CD4-positive, alpha-beta T cell (primary cell): ENCODE measurements around the gene TGM1. TPM values are rescaled to one million over a fixed set of nuclear protein-coding genes. Genes with fewer than 3 reads are reported as not detected.
A peak's percentile ranks its signal among the peaks of the same experiment; 100 is the strongest.

Source experiments
- ATAC-seq: fragments of 200-7000 bp; cut with Tn5 transposase; one replicate; pipeline ENCODE4 v1.10.0; 2022; ENCODE audit warnings: mild to moderate bottlenecking; ENCODE audit not compliant: poor library complexity
- CTCF ChIA-PET: fragments of 350-600 bp; sonication (Branson Sonifier 250); formaldehyde crosslinking; loops from one replicate; lab custom pipeline; 2021; ENCODE audit warnings: antibody characterized with exemption, inconsistent platforms; lab: Charles Lee
- POLR2A ChIA-PET: fragments of 350-600 bp; sonication (Branson Sonifier 250); formaldehyde crosslinking; loops from one replicate; lab custom pipeline; 2021; ENCODE audit warnings: antibody characterized with exemption, inconsistent platforms; lab: Charles Lee
- DNase-seq, 14 experiments: peaks; one replicate each; pipeline ENCODE4 v3.0.0-alpha.2; 2013 to 2020; ENCODE audit warnings: mixed read lengths in 2 of 14
- H3K27ac ChIP-seq, 2 donors: one replicate each; pipeline versions ENCODE4 v1.5.1 to v1.7.0; 2013; ENCODE audit warnings: low read length in 2 of 2, low read depth in 1 of 2, mild to moderate bottlenecking in 1 of 2
- H3K27me3 ChIP-seq, 2 experiments: 1 replicate in 1 of 2; 2 replicates in 1 of 2; pipeline versions ENCODE4 v1.6.1 to v1.7.0; 2013; ENCODE audit warnings: low read length in 2 of 2, control low read depth in 1 of 2, mild to moderate bottlenecking in 1 of 2, moderate library complexity in 1 of 2; ENCODE audit not compliant: insufficient read depth in 2 of 2, control insufficient read depth in 1 of 2
- H3K36me3 ChIP-seq: one replicate; pipeline ENCODE4 v1.6.1; 2013; ENCODE audit warnings: low read length, control low read depth; ENCODE audit not compliant: insufficient read depth
- H3K4me1 ChIP-seq: one replicate; pipeline ENCODE4 v1.6.1; 2013; ENCODE audit warnings: low read length, control low read depth; ENCODE audit not compliant: insufficient read depth
- H3K4me3 ChIP-seq: one replicate; pipeline ENCODE4 v1.5.1; 2013; ENCODE audit warnings: mild to moderate bottlenecking, low read length, moderate library complexity
- H3K9me3 ChIP-seq, 2 experiments: 1 replicate in 1 of 2; 2 replicates in 1 of 2; pipeline versions ENCODE4 v1.6.1 to v1.7.0; 2013; ENCODE audit warnings: low read length in 2 of 2, mild to moderate bottlenecking in 2 of 2, control low read depth in 1 of 2, moderate library complexity in 1 of 2; ENCODE audit not compliant: control insufficient read depth in 1 of 2, insufficient read depth in 1 of 2
- H3K27ac Mint-ChIP-seq: one replicate; pipeline ENCODE4 v1.8.0; 2020; ENCODE audit warnings: mixed read lengths
- H3K27me3 Mint-ChIP-seq: one replicate; pipeline ENCODE4 v1.8.0; 2021; ENCODE audit warnings: mixed read lengths
- H3K36me3 Mint-ChIP-seq: one replicate; pipeline ENCODE4 v1.8.0; 2021; ENCODE audit warnings: low read depth, mixed read lengths
- H3K4me1 Mint-ChIP-seq: one replicate; pipeline ENCODE4 v1.8.0; 2021; ENCODE audit warnings: low read depth, mixed read lengths
- H3K4me3 Mint-ChIP-seq: one replicate; pipeline ENCODE4 v1.8.0; 2020; ENCODE audit warnings: mild to moderate bottlenecking, mixed read lengths
- H3K9me3 Mint-ChIP-seq: one replicate; pipeline ENCODE4 v1.8.0; 2020; ENCODE audit warnings: mixed read lengths
- intact Hi-C, 2 experiments: fragments of 100-400 bp; cut with DNase I in 1 of 2; cut with micrococcal nuclease in 1 of 2; formaldehyde crosslinking; loops; one replicate each; pipeline versions ENCODE4 v1.15.1 to v1.9.0; 2023 to 2025; cut with DNase I, micrococcal nuclease
- total RNA-seq, 174 experiments: library from RNA in 2 of 174; stranded (reverse) in 2 of 174; gene quantifications; one replicate each; pipeline ENCODE4 v1.2.3 and lab custom pipeline; 2021 to 2026
- TF ChIP-seq, protein P1 (sequence below): fragments of 200-600 bp; IDR thresholded peaks from one replicate; pipeline ENCODE4 v1.8.0; 2022; ENCODE audit warnings: antibody characterized with exemption, mild to moderate bottlenecking

The TGM1 gene
- total RNA-seq, 2 experiments from 2014 or later: 3.5 to 3.9 TPM

DNA sequence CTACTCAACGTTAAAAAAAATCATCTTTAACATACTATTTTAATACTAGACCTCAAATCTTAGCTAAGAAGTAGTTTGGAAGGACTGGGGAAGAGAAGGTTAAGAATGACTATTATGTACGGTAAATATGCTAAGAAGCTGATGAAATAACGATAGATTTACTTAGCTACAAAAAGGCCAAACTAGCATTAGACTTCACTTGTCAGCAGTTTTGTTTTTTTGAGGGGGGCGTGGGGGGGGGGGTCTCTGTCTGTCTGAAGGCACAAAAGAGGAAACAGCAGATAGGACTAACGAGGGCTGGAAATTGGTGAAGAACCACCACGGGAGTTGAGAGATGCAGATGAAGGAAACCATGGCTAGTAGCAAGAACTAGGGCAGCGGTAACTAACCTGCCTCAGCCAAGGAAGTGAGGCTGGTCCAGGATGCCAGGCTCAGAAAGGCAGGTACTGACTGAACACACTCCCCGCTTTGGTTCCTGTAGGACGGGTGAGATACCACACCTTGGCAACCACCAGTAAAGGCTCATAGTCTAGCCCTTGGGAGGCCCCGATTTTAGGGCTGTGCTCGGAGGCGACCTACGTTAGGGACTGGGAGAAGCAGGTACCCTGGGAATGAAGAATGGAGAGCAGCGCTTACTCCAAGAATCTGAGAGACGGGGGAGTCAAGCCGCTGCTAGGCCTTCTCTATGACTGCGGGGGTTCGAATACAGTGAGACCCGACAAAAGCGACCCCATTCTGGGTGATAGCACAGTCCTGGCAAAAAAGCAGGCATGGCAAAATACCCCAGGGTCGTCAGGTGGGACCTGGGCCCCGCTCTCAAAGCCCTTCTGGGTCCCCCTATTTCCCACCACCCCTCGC, 31.5 kb downstream of the TGM1 start:
- ChIA-PET CTCF (interaction anchor here (0.7 to 1.5 kb wide), 3 partner anchors 11 to 123 kb away, joined by 3 to 6 read pairs (median 3); partner anchors contain the start of gene TINF2), POLR2A (interaction anchor here (0.8 to 2.6 kb wide), 5 partner anchors 11 to 96 kb away, joined by 4 to 40 read pairs (median 5); partner anchors contain the start of genes CHMP4A, MDP1, PSME1 and TINF2)
- peaks cover 29% of the 10 kb centered on the region for H3K4me1 ChIP-seq
- peak overlapping the region; percentile 98 for H3K4me3 ChIP-seq
- H3K27me3 Mint-ChIP-seq: no peaks in the 10 kb centered on the region
- peaks cover 66% of the 10 kb centered on the region for H3K4me1 Mint-ChIP-seq
- intact Hi-C loops: loop anchor here (1.0 to 5.0 kb wide), 10 partner anchors 11 to 211 kb away; partner anchors contain the start of genes PSME2 (in 2 of the 2), RABGGTA (in 2 of the 2), RNF31 (in 2 of the 2) and TINF2 (in 2 of the 2)
- H3K9me3 ChIP-seq: no peaks in the 10 kb centered on the region
- H3K36me3 ChIP-seq: peaks cover 42% of the 10 kb centered on the region
- H3K27me3 ChIP-seq: no peaks in the 10 kb centered on the region
- TF ChIP-seq, protein P1, sequence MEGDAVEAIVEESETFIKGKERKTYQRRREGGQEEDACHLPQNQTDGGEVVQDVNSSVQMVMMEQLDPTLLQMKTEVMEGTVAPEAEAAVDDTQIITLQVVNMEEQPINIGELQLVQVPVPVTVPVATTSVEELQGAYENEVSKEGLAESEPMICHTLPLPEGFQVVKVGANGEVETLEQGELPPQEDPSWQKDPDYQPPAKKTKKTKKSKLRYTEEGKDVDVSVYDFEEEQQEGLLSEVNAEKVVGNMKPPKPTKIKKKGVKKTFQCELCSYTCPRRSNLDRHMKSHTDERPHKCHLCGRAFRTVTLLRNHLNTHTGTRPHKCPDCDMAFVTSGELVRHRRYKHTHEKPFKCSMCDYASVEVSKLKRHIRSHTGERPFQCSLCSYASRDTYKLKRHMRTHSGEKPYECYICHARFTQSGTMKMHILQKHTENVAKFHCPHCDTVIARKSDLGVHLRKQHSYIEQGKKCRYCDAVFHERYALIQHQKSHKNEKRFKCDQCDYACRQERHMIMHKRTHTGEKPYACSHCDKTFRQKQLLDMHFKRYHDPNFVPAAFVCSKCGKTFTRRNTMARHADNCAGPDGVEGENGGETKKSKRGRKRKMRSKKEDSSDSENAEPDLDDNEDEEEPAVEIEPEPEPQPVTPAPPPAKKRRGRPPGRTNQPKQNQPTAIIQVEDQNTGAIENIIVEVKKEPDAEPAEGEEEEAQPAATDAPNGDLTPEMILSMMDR: no peak
- H3K9me3 Mint-ChIP-seq: no peaks in the 10 kb centered on the region
- peak overlapping the region; percentile 81 to 95 for H3K27ac ChIP-seq
- H3K36me3 Mint-ChIP-seq: peaks cover 72% of the 10 kb centered on the region
- H3K27ac Mint-ChIP-seq: peak overlapping the region; percentile 93
- DNase-seq: peak in 6 of 14 experiments; percentile 10 to 56 (median 38)
- ATAC-seq: peak; percentile 25
- H3K4me3 Mint-ChIP-seq: peak overlapping the region; percentile 96

DNA sequence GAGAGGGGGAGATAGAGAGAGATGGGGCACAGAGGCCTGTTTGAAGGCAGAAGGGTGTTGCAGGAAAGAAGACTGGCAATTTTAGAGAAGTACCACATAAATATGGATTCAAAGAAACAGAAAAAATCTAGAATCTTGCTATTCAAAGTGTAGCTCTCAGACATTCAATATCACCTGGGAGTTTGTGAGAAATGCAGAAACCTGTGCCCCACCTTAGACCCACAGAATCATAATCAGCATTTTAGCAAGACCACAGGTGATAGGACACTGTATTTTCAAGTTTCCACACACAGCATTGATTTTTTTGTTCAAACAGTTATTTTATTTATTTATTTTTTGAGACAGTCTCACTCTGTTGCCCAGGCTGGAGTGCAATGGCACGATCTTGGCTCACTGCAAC, 34.1 kb downstream of the TGM1 start:
- CTCF ChIA-PET: interaction anchor here (0.7 to 1.4 kb wide), 3 partner anchors 13 to 79 kb away, joined by 3 to 7 read pairs (median 3); partner anchors contain the start of genes CIDEB and MDP1
- peaks cover 18% of the 10 kb centered on the region for H3K36me3 ChIP-seq
- H3K9me3 ChIP-seq: no peaks in the 10 kb centered on the region

DNA sequence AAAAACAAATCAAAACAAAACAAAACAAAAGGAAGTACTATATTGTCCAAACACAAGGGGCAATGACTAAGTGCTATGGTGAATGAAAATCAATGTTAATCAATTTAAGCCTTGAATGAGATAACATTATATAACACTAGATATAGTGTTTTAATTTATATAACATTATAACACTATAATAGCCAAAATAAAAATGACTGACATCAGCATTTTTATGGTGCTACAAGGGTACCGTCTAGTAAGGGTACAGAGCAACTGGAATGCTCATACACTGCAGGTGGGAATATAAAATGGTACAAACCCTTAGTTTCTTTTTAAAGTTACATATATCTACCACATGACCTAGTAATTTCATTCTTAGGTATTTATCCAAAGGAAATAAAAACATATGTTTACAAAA, 36.5 kb downstream of the TGM1 start:
- Histone ChIP-seq H3K4me3 (no peak overlapping the region), H3K36me3 (peaks cover 17% of the 10 kb centered on the region), H3K4me1 (peaks cover 9% of the 10 kb centered on the region), H3K9me3 (no peaks in the 10 kb centered on the region), H3K27me3 (no peaks in the 10 kb centered on the region), H3K27ac (no peak overlapping the region)
- DNase-seq (no peak), ATAC-seq (no peak)
- Mint-ChIP-seq H3K4me3 (no peak overlapping the region), H3K9me3 (no peaks in the 10 kb centered on the region), H3K27ac (no peak overlapping the region), H3K4me1 (peaks cover 27% of the 10 kb centered on the region), H3K27me3 (no peaks in the 10 kb centered on the region), H3K36me3 (peaks cover 35% of the 10 kb centered on the region)
- intact Hi-C loops: no loop called here
- ChIA-PET POLR2A (no interaction called here), CTCF (interaction anchor here (1.2 kb wide), 1 partner anchor 10 kb away, joined by 3 read pairs; the partner anchor contains the start of gene MDP1)
- TF ChIP-seq, protein P1: no peak

More for the DNA sequence above, 34.1 kb downstream of the TGM1 start:
- Histone ChIP-seq H3K27me3 (no peaks in the 10 kb centered on the region), H3K4me3 (no peak overlapping the region), H3K27ac (no peak overlapping the region), H3K4me1 (peaks cover 27% of the 10 kb centered on the region)
- Mint-ChIP-seq H3K4me3 (no peak overlapping the region), H3K27ac (peak overlapping the region; percentile 64), H3K4me1 (peaks cover 50% of the 10 kb centered on the region), H3K27me3 (no peaks in the 10 kb centered on the region), H3K9me3 (no peaks in the 10 kb centered on the region), H3K36me3 (peaks cover 55% of the 10 kb centered on the region)
- TF ChIP-seq, protein P1: no peak
- DNase-seq: no peak
- intact Hi-C loops: no loop called here
- ATAC-seq: no peak
- POLR2A ChIA-PET: interaction anchor here (0.8 kb wide), 1 partner anchor 13 kb away, joined by 4 read pairs; the partner anchor contains the start of gene TINF2
